Measurements from ENCODE around the gene AGBL4. TPM values are rescaled to one million over a fixed set of nuclear protein-coding genes. Genes with fewer than 3 reads are reported as not detected.

Gene AGBL4
- polyA plus RNA-seq, 3 donors = 0.93 to 1.3 (median 1.2) TPM

DNA sequence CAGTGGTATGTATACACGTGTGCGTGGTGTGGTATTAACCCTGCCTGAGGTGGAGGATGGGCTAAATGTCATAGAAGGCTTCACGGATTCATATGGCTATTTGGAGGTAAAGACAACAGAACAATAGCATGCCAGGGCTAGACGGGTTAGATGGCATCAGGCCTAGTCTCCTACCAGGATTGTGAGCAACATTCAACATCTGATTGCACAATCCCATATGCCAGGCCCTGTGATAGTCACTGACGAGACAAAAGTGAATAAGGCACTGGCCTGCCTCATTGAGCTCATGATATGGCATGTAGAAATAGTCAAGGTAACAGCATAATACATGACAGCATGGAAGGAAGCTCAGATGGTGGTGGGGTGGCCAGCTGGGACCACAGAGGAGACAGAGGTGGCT, 1079.9 kb downstream of the AGBL4 start:
- no peak for DNase-seq

DNA sequence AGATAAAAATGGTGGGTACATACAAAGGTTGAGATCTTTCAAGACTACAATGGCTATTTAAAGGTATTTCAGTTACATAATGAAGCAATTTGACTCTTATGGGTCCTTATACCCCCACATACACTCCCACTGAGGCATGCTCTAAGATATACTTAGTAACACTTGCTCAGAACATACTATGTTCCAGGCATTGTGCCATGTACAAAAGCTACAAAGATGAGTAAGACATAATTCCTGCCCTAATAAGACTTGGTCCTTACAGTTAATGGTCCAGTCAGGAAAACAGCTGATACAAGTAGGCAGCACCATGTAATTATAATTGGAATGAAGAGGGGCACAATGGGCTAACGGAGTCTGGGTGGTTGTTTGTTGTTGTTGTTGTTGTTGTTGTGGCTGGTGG, 1080.4 kb downstream of the AGBL4 start:
- no peak for DNase-seq

DNA sequence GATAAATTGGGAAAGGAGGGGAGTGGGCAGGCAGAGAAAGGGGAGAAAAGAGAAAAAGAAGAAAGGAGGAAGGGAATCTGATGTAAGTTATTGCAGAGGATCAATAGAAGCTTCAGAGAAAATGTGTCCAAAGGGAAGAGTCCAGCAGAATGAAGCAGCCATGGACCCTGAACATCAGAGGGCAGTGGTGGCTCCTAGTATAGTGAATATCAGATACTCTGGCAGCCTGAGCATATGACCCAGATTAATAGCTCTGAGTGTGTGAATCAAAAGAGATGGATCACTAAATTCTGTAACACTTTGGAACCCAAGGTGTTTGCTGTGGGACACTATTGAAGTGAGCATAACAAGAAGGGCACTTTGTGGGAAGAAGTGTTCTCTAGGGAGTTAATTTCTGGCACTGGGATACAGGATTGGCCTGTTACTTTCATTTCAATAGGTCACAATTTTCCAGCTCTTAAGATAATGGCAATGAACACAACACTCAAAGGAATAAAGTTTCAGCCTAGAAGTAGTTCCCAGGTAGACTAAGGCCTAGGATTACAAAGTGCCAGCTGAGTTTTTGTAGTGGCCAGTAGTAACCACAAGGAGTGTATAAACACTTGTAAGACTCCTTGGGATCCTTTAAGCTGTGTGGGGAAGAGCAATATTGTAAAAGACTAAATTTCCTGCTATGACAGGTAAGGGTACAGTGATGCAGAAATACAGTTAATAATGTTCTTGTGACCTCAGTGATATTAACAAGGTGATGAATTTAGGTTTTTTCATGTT, 1082.6 kb downstream of the AGBL4 start:
- no peak for DNase-seq

DNA sequence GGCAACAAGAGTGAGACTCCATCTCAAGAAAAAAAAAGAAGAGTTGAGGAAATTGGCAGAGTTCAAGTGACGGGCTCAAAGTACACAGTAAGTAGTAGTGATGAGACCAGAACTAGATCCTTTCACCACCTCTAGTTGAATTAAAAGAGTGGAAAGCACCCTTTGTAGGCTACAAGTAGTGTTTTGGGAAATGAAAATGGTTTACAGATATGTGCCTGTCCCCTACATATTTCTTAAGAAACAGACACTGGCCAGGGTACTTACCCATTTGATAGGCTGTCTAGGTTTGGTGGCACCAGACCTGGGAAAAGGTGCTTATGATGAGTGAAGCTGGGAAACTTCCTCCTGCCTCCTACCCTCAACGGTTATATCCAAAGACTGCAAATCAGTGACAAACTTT, 1083.4 kb downstream of the AGBL4 start:
- DNase-seq = no peak

DNA sequence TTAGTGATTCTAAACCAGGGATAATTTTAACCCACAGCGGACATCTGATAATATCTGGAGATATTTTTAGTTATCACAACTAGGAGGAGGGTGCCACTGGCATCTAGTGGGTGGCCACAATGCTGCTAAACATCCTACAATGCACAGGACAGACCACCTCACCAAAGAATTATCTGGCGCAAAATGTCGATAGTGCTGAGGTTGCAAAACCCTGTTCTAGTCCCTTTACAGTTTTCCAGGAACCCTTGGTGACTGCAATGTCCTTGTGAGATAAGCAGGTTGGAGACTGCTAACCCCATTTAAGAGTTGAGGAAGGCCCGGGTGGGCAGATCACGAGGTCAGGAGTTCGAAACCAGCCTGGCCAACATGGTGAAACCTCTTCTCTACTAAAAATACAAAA, 1083.9 kb downstream of the AGBL4 start:
- no peak for DNase-seq

DNA sequence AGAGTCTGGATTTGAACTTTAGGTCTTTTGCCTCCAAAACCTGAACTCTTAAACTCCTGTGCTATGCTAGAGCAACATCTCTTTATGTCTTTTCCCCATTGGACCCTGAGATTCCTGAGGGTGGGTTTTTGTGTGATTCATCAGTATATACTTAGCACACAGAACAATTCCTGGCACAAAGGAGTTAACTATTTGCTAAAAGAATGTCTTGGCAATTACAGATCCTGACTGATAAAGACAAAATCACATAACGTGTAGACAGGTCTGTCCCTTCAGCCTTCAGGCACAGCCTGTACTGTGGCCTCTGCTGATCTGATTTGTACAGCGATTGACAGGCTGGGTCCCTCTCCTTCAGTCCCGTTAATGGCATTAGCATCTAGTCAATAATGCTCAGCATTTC, 1084.7 kb downstream of the AGBL4 start:
- DNase-seq = no peak

DNA sequence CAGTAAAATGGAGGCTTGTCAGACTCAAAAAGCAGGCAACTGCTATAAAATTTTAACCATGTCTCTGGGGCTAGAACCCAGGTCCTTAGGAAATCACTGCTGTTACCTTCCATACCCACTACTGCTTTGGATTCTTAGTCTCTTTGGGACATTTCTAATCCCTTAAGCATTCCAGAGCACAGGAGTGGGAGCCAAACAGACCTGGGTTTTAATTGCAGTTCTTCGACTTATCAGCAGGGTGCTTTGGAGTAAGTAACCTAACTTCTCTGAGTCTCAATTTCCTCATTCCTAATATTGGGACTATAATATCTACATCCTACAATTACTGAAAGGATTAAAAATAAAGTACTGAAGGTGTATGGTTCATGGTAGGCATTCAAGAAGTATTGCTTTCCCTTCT, 1086.0 kb downstream of the AGBL4 start:
- no peak for DNase-seq

DNA sequence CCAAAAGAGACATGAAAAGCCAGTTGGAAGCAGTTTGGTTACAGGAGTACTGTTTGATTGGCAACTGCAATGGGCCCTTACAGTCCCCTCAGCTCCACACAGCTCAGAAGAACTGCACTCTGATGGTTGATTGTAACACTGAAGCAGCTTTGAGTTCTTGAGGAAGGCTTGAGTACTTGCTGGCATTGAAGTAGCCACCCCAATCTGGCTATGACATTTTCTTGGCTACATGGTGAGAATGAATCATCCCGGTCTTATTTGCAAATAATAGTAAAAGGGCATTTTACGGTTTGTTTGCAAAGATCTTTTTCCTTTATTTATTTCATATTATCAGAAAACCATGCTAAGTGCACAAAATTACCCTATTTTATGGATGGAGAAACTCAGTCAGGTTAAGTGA, 1087.3 kb downstream of the AGBL4 start:
- DNase-seq = no peak

DNA sequence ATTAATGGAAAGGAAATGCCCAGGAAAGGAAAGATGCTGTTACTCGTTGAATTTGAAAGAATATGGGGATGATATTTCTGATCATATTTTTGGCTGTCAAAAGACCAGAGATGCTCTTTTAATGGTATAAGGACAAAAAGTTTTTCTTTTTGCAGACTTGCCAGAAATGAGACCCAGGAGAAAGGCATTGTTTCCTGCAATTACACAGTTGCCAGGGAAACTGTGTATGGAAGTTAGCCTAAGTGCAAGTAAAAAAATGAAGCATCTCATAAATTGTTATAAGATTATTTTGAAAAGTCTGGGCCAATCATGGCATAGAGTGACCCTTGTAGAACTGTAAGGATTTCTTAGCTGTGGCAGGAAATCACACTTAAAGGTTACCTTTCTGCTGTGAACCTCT, 1091.4 kb downstream of the AGBL4 start:
- DNase-seq = no peak

DNA sequence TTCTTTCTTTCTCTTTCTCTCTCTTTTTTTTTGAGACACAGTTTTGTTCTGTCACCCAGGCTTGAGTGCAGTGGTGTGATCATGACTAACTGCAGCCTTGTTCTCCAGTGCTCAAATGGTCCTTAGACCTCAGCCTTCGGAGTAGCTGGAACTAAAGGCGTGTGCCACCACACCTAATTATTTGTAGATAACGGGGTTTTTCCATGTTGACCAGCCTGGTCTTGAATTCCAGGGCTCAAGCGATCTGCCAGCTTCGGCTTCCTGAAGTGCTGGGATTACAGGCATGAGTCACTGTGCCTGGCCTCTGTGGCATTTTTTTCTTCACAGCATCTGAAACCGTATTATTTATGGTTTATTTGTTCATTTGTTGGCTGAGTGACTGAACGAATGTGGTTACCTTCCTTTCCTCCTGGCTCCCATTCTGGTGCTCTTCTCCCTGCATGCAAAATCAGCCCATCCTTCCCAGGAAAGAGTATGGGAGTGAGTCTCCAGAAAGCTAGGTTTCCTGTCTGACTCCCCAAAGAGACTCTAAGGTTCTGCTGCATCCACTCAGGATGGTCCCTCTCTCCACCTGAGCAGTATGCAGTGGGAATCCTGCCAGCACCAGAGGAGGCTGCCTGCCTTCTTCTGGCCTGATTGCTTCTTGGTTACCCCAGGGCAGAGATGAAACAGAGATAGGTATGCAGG, 1092.1 kb downstream of the AGBL4 start:
- no peak for DNase-seq

DNA sequence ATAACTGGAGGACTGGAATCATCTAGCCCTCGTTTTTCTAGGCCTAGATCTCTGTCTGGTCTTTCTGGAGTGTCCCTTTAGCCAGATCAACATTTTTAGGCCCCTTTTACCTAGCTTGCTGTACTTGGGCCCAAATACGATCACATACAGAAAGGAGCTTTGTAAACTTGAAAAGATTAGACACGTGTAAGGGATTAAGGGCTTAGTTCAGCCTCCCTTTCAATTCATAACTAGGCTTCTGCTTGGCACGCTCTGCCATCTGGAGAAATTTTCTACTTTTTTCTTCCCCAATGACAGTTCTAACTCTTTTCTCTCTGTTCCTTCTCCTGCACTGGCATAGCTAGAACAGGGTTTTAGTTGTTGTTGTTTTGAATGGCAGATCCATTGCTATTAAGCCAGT, 1093.7 kb downstream of the AGBL4 start:
- no peak for DNase-seq

DNA sequence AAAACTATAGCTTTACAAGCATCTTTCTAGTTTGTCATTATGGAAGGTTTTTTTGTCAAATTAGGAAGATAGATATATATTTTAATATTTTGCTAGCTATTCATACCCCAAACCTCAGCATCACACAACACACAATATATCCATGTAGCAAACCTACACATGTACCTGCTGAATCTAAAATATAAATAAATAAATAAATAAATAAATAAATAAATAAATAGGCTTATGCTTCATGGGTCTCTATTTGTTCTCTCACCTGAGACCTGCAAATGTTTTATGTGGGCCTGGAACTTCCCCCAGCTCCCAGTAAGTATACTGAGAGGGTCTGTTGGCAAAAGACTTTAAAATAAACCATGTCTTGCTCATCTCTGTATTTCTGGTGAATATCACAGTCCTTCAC, 1099.7 kb downstream of the AGBL4 start:
- DNase-seq = no peak

DNA sequence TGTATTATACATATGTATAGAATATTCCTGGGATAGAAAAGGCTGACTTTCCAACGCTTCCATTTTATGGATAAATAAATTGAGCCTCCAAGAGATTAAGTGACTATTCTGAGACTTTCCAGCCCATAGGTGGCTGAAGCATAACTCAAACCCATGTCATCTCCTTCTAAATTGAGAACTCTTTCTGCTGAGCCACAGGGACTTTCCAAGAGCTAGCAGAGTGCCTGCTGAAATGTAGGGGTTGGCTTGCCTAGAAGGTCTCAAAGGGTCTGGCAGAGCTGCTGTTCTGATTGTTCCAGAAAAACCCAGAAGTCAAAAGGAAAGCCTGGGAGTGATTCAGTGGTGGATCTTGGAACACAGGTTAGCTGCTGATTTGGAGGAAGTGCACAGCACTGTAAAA, 1100.6 kb downstream of the AGBL4 start:
- no peak for DNase-seq

DNA sequence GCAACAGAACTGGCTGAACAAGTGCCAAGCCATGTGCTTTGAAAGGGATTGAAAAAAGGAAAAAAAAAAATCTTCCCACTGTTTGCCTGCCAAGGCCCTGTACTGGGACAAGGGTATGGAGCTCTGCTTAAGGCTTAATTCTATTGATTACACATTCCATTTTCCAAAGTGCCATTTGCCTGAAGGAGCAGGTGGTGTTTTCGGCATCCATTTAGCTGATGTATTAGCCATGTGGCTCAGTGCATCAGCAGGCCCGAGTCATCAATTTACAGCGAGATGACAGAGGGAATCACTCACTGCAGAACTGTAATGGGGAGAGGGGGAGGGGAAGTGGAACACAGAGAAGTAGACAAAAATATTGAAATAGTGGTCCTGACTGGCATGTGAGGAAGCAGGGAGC, 1102.9 kb downstream of the AGBL4 start:
- no peak for DNase-seq

DNA sequence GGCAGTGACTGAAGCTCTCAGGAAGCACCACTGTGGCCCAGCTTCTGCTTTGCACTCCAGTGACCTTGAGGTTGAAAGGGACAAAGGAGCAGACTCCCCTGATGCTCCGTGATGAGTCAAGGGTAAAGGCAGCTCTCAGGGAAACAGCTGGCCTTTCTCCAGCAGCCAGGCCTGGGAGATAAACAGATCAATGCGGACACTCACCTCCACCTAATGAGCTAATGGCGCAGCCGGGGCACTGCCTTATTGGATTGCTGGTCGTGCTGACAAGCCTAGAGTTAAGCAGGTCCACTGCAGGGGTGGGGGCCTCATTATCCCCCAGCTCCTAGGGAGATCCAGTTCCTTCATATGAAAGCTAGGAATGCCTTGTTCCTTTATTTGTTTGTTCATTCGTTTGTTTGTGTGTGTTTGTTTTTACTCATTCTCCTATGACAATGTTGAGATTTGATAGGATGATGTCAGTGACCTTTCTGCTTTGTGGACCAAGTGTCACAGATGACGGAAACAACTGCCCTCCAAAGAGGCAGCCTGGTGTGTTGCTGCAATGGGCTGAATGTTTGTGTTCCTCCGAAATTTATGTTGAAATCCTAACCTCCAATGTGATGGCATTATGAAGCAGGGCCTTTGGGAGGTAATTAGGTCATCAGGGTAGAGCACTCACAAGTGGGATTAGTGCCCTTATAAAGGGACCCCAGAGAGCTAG, 1105.7 kb downstream of the AGBL4 start:
- DNase-seq = no peak

DNA sequence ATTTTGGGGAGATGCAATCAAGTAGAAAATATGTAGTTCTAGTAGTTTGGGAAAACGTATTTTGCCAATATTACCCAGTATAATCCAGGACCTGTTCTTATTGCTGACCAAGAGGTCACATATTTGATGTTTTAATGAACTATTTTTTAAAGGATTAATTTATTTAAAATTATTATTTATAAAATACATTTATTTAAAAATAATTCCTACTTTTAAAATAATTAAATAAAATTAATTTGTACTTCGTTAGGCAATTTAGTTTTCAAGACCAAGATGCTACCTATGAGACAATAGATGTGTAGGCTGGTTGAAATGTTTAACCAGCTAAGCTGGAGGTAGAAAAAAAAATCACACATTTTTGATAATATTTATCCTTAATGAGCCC, 1106.7 kb downstream of the AGBL4 start:
- DNase-seq = no peak

DNA sequence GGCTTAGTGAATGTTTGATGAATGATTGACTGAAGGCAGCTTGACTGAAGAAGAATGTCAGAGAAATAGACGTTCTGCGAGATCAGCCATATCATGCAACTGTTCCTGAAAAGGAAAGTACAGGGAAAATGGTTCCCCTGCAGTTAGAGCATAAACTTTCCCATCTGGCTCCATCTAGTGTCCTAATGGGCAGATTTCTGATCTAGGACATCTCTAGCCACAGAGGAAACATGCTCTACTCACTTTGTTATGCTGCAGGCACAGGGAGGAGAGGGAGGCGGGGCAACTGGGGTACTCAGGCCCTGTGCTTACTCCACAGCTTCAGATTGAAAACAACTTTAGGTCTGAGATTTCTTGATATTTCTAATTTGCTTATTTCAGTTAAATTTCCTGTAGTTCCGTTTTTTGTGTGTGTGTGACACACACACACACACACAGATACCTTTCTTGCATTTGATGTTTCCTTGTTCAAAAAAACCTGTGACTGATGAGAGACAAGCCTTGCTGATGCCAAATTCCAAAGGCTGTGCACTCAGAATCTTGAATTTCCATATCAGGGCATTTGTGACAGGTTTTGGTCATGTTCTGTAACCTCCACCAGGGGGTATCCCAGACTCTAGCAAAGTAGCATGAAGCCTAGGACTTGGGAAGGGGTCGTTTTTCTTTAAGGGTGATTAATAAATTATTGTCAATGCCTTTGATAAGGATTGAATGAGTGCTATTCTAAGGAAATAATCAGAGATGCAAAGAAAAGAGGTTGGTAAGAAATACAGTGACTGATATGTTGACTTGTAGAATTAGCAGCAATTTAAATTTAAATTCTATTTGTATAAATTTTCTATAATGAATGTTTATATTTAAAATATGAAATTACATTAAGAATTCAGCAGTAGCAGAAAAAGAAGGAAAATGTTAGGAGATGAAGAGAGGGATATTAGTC, 1107.4 kb downstream of the AGBL4 start:
- DNase-seq = peak; percentile 50

DNA sequence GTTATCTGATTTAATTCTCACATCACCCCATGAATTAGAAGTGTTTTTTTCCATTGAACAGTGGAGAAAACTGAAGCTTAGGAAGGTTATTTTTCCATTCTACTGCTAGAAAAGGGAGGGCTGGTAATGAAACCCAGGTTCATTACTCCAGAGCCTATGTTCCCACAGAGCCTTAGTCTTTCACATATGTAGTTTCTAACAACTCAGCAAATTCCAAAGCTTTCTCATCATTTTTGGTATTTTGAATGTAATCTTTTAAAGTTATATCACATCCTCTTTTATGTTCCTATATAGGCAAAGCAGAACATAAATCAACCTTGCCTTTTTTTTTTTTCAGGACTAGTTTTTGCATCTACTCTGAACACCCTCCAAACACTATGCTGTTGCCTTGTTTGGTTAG, 1115.1 kb downstream of the AGBL4 start:
- DNase-seq = no peak

DNA sequence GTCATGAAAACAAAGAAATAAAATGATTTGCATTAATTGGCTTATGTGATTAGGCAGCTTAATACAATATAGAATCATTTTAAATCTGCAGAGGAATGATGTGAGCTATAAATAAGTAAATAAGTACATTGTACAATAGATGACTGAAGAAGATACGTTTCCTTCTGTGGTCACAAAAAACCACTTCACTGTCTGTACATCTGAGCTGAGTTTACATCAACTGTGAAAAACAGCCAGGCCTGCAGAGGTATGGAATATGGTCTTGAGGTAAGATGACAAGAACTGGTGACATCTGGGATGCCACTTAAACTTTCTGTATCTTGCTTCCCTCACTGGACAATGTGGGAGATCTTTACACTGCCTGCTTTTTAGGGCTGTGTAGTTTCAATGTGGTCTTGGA, 1117.0 kb downstream of the AGBL4 start:
- no peak for DNase-seq

DNA sequence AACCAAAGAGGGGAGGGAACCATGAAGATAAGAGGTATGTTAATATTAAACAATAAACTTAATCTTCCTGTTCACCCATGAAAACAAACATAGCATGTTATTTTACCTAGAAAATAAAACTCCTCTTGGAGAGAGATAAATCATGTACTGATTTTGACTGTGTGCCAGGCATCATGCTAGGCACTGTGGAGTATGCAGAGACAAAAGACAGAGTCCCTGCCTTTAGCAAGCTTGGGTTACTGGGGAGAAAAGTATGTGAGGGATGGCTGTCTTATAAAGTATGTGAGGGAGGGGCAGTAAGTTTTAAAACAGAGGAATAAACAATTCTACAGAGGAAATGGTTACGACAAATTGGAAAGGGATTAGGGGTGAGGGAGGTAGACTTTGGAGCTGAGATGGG, 1117.6 kb downstream of the AGBL4 start:
- no peak for DNase-seq

DNA sequence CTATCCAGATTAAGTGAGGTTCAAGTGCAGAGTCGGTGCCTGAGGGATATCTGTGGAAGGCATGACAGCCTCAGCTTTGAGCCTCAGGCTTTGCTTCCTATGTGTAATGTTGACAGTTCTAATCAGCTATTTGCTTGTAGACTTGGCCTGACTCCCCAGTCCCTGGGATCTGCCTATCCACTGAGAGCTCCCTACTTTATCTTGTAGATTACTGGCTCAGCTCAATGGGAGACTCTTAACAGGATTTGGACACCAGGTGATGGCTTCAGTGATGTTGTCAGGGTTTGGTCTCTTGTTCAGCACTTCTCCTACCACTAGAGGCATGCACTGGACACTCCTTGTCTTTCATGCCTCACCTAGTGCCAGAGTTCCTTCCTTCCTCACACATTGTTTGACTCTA, 1120.5 kb downstream of the AGBL4 start:
- DNase-seq = no peak

DNA sequence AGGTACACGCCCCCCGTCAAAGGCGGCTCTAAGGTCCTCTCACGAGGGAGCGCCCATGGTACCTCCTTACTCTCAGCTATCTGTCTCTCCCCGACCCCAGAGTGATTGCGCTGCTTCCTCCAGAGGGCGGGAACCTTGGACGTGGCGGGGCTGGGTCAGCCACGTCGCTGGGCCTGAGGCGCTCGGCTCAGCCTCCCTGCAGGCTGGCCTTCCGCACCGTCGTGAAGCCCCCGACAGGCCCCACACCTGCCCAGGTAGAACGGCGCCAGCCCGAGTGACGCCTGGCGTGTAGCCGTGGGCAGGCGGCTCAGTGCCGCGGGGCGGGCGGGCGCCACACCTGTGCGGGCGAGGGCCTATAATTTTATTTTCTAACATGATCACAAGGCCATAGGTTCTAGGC, 1124.9 kb downstream of the AGBL4 start:
- no peak for DNase-seq

All from renal pelvis (tissue), 4 donors.